GM12892 (cell line): ENCODE data around the gene CCDC60.

Experiments
- POLR2A ChIP-seq: IDR thresholded peaks from 2 replicates; pipeline ENCODE4 v1.6.1; 2011; ENCODE audit warnings: low read depth, low read length, control low read depth
- TAF1 ChIP-seq: IDR thresholded peaks from 2 replicates; pipeline ENCODE4 v1.6.1; 2011; ENCODE audit warnings: low read depth, mild to moderate bottlenecking, control low read depth, low read length, borderline replicate concordance

GRCh38 chr12:119311878-119312277 lies 22.7 kb upstream of the CCDC60 start:
- TF ChIP-seq POLR2A (no peak), TAF1 (no peak)
